Karpas-422 (cell line): ENCODE results near the gene SCRG1. TPM values are rescaled to one million over a fixed set of nuclear protein-coding genes. Genes with fewer than 3 reads are reported as not detected.

ENCODE experiments used
- DNase-seq: peaks from one replicate; pipeline ENCODE4 v3.0.0-alpha.2; 2015
- H2AFZ ChIP-seq: fragments of 200-600 bp; sonication (generic); 2 replicates; pipeline ENCODE4 v1.6.1; 2014; ENCODE audit warnings: antibody characterized with exemption, low read length, mixed read lengths
- H3K27ac ChIP-seq: fragments of 200-600 bp; sonication (generic); 2 replicates; pipeline ENCODE4 v1.5.1; 2014; ENCODE audit warnings: mild to moderate bottlenecking, low read length, moderate library complexity
- H3K27me3 ChIP-seq: fragments of 200-600 bp; sonication (generic); 2 replicates; pipeline ENCODE4 v1.6.1; 2014; ENCODE audit warnings: low read length, mixed read lengths
- H3K36me3 ChIP-seq: fragments of 200-600 bp; sonication (generic); 2 replicates; pipeline ENCODE4 v1.6.1; 2014; ENCODE audit warnings: low read length, mixed read lengths; ENCODE audit not compliant: insufficient read depth
- H3K4me1 ChIP-seq: fragments of 200-600 bp; sonication (generic); 2 replicates; pipeline ENCODE4 v1.6.1; 2014; ENCODE audit warnings: mild to moderate bottlenecking, low read length, mixed read lengths
- H3K4me2 ChIP-seq: fragments of 200-600 bp; sonication (generic); 2 replicates; pipeline ENCODE4 v1.6.1; 2014; ENCODE audit warnings: low read length, low read depth, mild to moderate bottlenecking; ENCODE audit not compliant: poor library complexity, severe bottlenecking
- H3K4me3 ChIP-seq: fragments of 200-600 bp; sonication (generic); 2 replicates; pipeline ENCODE4 v1.5.1; 2014; ENCODE audit warnings: mild to moderate bottlenecking, antibody characterized with exemption, low read length, mixed read lengths
- H3K79me2 ChIP-seq: fragments of 200-600 bp; sonication (generic); 2 replicates; pipeline ENCODE4 v1.6.1; 2014; ENCODE audit warnings: mild to moderate bottlenecking, low read length, mixed read lengths
- H3K9ac ChIP-seq: fragments of 200-600 bp; sonication (generic); 2 replicates; pipeline ENCODE4 v1.6.0; 2014; ENCODE audit warnings: low read length
- H3K9me2 ChIP-seq: fragments of 200-600 bp; sonication (generic), shearing (Covaris generic); replicated peaks from 2 replicates; pipeline ENCODE4 v1.6.0; 2014; ENCODE audit warnings: mild to moderate bottlenecking, low read length, moderate library complexity; ENCODE audit not compliant: insufficient read depth
- H3K9me3 ChIP-seq: fragments of 300-700, 200-600 bp; sonication (generic); 2 replicates; pipeline ENCODE4 v1.6.1; 2014; ENCODE audit warnings: low read length, mixed read lengths
- H4K20me1 ChIP-seq: fragments of 200-600 bp; sonication (generic); 2 replicates; pipeline ENCODE4 v1.6.1; 2014; ENCODE audit warnings: mild to moderate bottlenecking, antibody characterized with exemption, low read length, low read depth; ENCODE audit not compliant: insufficient read depth
- total RNA-seq: library from RNA; depleted of rRNA; stranded (reverse); fragments of >200 nt; shearing (Covaris generic); gene quantifications from 2 replicates; pipeline ENCODE4 v1.2.3, GENCODE V29; 2014; ENCODE audit warnings: low replicate concordance

The SCRG1 gene
- total RNA-seq, 1 experiment from 2014 or later: not detected

DNA sequence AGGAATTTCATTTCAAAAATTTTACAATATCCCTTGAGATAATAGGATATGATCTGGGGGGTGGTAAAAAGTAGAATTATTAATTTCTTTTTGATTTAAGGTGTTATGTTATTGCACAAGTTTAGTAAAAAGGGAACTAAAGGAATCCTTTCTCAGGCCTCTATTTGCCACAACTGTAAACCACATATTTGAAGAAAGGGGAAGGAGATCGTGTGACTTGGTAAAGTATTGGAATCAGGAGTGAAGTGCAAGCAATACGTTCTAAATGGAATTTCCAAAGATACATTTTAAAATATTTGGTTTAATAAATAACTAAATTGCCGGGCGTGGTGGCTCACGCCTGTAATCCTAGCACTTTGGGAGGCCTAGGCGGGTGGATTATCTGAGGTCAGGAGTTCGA is 35.3 kb upstream of the SCRG1 start:
- H3K27me3 ChIP-seq: no peaks in the 10 kb centered on the region
- H2AFZ ChIP-seq: no peak overlapping the region
- H3K9ac ChIP-seq: no peak overlapping the region
- H3K4me1 ChIP-seq: no peaks in the 10 kb centered on the region
- DNase-seq: no peak
- H3K4me2 ChIP-seq: no peak overlapping the region
- H4K20me1 ChIP-seq: no peaks in the 10 kb centered on the region
- no peaks in the 10 kb centered on the region for H3K9me3 ChIP-seq
- H3K27ac ChIP-seq: no peak overlapping the region
- no peaks in the 10 kb centered on the region for H3K9me2 ChIP-seq
- no peaks in the 10 kb centered on the region for H3K36me3 ChIP-seq
- H3K4me3 ChIP-seq: no peak overlapping the region
- no peaks in the 10 kb centered on the region for H3K79me2 ChIP-seq

DNA sequence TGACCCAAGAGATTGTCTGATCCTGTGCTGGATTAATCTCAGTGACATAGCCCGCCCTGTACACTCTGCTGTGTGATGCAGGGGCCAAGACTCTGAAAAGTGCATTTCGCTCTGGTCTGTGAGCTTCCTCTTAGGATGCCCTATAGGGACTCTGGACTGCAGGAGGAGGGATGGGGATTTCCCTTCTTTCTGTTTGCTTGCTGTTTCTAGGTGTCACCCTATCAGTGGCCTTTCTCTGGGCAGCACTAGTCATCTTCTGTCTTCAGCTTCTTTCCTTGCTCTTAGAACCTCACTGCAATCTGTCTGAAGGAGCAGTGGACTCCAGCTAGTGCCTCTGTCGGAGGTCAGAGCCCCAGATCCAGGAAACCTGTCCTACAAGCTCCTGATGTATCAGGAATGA is 34.5 kb upstream of the SCRG1 start:
- no peak overlapping the region for H3K9ac ChIP-seq
- H3K9me3 ChIP-seq: no peaks in the 10 kb centered on the region
- no peaks in the 10 kb centered on the region for H4K20me1 ChIP-seq
- no peaks in the 10 kb centered on the region for H3K4me1 ChIP-seq
- H3K36me3 ChIP-seq: no peaks in the 10 kb centered on the region
- no peaks in the 10 kb centered on the region for H3K27me3 ChIP-seq
- H2AFZ ChIP-seq: no peak overlapping the region
- H3K27ac ChIP-seq: no peak overlapping the region
- no peak overlapping the region for H3K4me2 ChIP-seq
- H3K79me2 ChIP-seq: no peaks in the 10 kb centered on the region
- H3K9me2 ChIP-seq: no peaks in the 10 kb centered on the region
- DNase-seq: no peak
- H3K4me3 ChIP-seq: no peak overlapping the region

DNA sequence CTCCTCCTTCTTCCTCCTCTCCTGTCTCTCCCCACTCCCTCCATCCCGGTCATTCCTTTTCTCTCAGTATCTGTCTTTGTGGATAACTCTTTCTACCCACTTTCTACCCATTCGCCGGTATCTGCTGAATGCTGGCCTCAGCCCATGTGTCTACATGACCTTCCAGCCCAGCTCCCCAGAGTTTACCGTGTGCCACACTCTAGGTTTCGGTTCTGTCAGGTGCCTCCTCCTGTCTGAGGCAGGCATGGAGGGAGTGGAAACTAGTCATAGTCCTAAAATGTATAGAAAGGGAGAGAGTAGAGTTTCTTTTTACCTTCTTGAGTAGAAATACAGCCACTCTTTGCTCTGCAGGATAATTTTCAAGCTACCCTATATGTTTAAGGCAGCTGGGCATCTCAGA is 33.5 kb upstream of the SCRG1 start:
- no peak overlapping the region for H3K4me2 ChIP-seq
- H3K4me3 ChIP-seq: no peak overlapping the region
- H3K4me1 ChIP-seq: no peaks in the 10 kb centered on the region
- H3K9me3 ChIP-seq: no peaks in the 10 kb centered on the region
- no peaks in the 10 kb centered on the region for H3K27me3 ChIP-seq
- no peak for DNase-seq
- no peaks in the 10 kb centered on the region for H3K36me3 ChIP-seq
- no peak overlapping the region for H3K27ac ChIP-seq
- H3K79me2 ChIP-seq: no peaks in the 10 kb centered on the region
- H3K9me2 ChIP-seq: no peaks in the 10 kb centered on the region
- H3K9ac ChIP-seq: no peak overlapping the region
- no peak overlapping the region for H2AFZ ChIP-seq
- no peaks in the 10 kb centered on the region for H4K20me1 ChIP-seq

DNA sequence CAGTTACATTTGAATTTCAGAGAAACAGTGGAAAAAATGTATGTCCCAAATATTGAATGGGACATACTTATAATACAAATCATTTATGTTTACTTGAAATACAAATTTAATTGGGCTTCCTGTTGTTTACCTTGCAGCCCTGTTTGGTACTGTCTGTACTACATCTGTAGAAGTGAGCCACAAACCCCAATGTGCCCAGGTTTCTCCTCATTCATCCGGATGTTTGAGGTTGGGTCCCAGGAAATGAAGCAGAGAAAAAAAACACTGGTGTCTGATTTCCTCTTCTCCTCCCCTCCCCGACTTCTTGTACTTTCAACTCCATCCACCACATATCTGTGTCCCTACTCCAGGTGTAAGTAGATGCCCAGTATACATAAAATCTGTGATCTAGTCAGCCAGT is 27.1 kb upstream of the SCRG1 start:
- Histone ChIP-seq H3K4me2 (no peak overlapping the region), H3K9me3 (no peaks in the 10 kb centered on the region), H3K4me1 (no peaks in the 10 kb centered on the region), H3K4me3 (no peak overlapping the region), H3K36me3 (no peaks in the 10 kb centered on the region), H3K27ac (no peak overlapping the region), H3K9ac (no peak overlapping the region), H4K20me1 (no peaks in the 10 kb centered on the region), H3K27me3 (no peaks in the 10 kb centered on the region), H3K79me2 (no peaks in the 10 kb centered on the region), H2AFZ (no peak overlapping the region), H3K9me2 (no peaks in the 10 kb centered on the region)
- no peak for DNase-seq

DNA sequence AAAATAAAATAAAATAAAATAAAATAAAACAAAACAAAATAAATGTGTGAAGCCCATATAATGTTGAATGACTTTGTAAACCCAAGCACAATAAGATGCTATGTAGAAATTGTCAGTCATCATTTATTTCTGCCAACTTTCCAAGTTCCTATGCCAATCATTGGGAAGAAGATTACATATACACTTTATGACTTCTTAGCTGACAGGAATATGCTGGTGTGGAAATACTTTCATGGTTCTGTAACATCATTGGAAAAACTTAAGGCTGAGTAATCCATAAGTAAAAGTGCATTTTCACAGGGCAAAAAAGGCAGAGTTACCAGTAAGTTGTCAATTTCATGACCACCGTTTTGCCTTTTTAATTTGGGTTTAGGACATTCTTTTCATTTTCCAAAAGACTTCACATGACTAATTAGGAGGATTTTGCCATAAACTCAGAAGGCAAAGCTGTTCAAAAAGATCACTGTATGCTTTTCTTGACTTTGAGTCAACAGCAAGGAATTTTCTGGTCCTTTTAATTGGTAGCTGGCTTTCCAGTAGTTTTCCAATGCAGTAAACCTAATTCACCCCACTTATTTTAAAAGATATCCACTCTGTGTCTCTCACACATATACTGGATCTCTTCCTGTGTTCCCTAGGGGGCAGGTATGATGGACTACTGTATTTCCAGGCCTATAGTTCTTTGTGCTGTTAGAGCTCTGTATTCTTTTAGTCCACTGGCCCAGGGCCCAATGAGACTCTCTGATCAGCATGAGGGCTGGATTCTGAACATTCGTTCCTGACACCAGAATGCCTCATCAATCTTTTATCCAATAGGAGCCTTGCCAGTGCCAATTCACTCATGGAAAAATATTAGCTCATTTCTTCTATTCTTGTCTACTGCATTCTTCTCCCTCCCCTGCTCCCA is 26.2 kb upstream of the SCRG1 start:
- no peaks in the 10 kb centered on the region for H4K20me1 ChIP-seq
- no peak overlapping the region for H3K4me2 ChIP-seq
- H3K9ac ChIP-seq: no peak overlapping the region
- no peaks in the 10 kb centered on the region for H3K9me2 ChIP-seq
- H3K4me3 ChIP-seq: no peak overlapping the region
- H3K36me3 ChIP-seq: no peaks in the 10 kb centered on the region
- no peak overlapping the region for H3K27ac ChIP-seq
- H3K4me1 ChIP-seq: no peaks in the 10 kb centered on the region
- no peaks in the 10 kb centered on the region for H3K9me3 ChIP-seq
- H3K79me2 ChIP-seq: no peaks in the 10 kb centered on the region
- DNase-seq: no peak
- no peaks in the 10 kb centered on the region for H3K27me3 ChIP-seq
- no peak overlapping the region for H2AFZ ChIP-seq

DNA sequence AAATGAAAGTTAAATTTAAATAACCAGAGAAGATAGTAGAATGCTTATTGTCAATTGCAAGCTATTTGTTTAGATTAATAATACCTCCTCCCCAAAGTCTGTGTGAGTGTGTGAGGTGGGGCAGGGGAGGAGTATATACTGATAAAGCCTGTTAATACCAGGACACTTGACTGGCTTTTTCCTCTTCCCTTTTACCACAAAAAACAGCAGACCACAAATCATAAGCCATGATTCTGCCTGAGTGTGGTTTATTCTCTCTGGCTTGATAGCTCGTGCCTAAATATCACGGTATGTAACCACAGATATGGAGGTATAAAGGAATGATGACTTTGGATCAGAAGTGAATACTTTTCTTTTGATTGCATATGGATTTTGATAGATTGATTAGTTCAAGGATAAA is 21.9 kb upstream of the SCRG1 start:
- no peak overlapping the region for H3K4me3 ChIP-seq

DNA sequence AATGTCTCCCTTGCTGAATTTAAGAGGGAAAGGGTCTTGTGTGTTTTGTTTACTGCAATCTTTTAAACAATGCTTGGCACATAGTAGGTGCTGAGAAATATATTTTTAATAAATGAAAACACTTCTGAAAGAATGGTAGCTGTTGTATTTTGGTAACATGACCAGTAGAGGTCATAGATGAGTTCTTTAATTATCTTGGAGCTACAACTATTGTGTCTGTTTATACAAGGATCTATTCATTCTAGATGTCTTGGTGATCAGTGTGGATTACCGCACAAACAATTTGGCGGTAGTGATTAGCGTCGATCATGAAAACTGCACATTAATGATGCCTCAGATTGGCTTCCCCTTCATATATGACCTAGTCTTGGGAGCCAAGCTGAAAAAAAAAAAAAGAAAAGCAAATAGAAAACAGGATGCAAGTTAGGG is 21.4 kb upstream of the SCRG1 start:
- Histone ChIP-seq H3K4me3 (no peak overlapping the region), H3K9me2 (no peaks in the 10 kb centered on the region), H3K9me3 (no peaks in the 10 kb centered on the region), H3K36me3 (no peaks in the 10 kb centered on the region), H3K27me3 (no peaks in the 10 kb centered on the region), H2AFZ (no peak overlapping the region), H3K79me2 (no peaks in the 10 kb centered on the region), H3K9ac (no peak overlapping the region), H3K27ac (no peak overlapping the region), H4K20me1 (no peaks in the 10 kb centered on the region), H3K4me2 (no peak overlapping the region), H3K4me1 (no peaks in the 10 kb centered on the region)
- DNase-seq: no peak

More for the DNA sequence above, 21.9 kb upstream of the SCRG1 start:
- Histone ChIP-seq H3K27ac (no peak overlapping the region), H2AFZ (no peak overlapping the region), H3K4me2 (no peak overlapping the region), H3K4me1 (no peaks in the 10 kb centered on the region), H3K9me2 (no peaks in the 10 kb centered on the region), H3K79me2 (no peaks in the 10 kb centered on the region), H3K27me3 (no peaks in the 10 kb centered on the region), H3K9me3 (no peaks in the 10 kb centered on the region), H3K9ac (no peak overlapping the region), H4K20me1 (no peaks in the 10 kb centered on the region), H3K36me3 (no peaks in the 10 kb centered on the region)
- DNase-seq: no peak

DNA sequence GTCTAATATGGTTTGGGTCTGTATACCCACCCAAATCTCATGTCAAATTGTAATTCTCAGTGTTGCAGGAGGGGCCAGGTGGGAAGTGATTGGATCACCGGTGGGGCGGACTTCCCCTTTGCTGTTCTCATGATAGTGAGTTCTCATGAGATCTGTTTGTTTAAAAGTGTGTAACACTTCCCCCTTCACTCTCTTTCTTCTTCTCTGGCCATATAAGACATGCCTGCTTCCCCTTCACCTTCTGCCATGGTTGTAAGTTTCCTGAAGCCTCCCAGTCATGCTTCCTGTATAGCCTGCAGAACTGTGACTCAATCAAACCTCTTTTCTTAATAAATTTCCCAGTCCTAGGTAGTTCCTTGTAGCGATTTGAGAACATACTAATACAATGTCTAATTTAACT is 19.7 kb upstream of the SCRG1 start:
- Histone ChIP-seq H3K36me3 (no peaks in the 10 kb centered on the region), H3K4me3 (no peak overlapping the region), H2AFZ (no peak overlapping the region), H3K9me3 (no peaks in the 10 kb centered on the region), H3K27me3 (no peaks in the 10 kb centered on the region), H3K9ac (no peak overlapping the region), H3K4me1 (no peaks in the 10 kb centered on the region), H3K27ac (no peak overlapping the region), H3K79me2 (no peaks in the 10 kb centered on the region), H3K9me2 (no peaks in the 10 kb centered on the region), H3K4me2 (no peak overlapping the region), H4K20me1 (no peaks in the 10 kb centered on the region)
- no peak for DNase-seq
